Activated naive CD4-positive, alpha-beta T cell (primary cell): ENCODE results near the gene PIP5KL1.

Source experiments
- DNase-seq, 4 experiments: peaks; one replicate each; lab custom pipeline; 2025; lab: John Stamatoyannopoulos, UW

The PIP5KL1 gene

GRCh38 chr9:127872369-127873222, 58.0 kb downstream of the PIP5KL1 start:
- no peak for DNase-seq

DNA sequence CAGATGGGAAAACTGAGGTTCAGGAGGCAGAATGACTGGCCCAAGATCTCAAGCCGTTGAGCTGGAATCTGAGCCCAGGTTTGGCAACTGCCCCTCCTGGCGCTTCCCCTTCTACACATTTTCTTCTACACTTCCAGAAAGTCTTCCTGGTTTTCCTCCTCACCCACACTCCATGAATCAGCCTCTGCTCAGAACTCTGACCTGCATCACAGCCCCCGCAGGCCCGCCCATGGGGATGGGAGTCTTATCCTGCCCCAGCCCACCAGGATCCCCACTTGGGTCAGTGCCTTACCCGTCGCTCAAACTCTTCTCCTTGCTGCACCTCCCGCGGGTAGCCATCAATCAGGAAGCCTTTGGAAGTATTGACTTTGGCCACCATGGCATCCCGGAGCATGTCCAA, 59.0 kb downstream of the PIP5KL1 start:
- DNase-seq = no peak

DNA sequence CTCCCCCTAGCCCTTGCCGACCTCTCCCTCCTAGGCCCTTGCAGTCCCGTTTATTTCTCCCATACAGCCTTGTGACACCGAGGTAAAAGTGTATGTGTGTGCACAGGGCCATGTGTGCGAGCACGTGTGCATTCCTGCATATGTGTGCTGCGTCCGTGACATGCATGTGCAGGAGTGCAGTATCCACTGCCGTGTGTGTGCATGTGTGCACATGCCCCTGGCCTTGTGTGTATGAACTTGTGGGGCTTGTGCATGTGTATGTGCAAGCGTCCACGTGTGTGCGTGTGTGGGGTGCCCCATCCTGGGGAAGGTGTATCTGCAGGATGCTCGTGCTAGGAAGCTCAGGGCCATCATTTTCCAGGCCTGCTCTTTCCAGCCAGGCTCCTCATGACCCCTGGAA, 59.7 kb downstream of the PIP5KL1 start:
- DNase-seq = no peak
